Activated gamma-delta T cell treated with Interleukin-2 at 50 U/mL for 16 hours (primary cell): ENCODE measurements around the gene GRB10.

Experiments
- DNase-seq: peaks from one replicate; pipeline ENCODE4 v3.0.0-alpha.2; 2020

GRB10 gene

GRCh38 chr7:50685135-50686065 is 97.3 kb downstream of the GRB10 start:
- DNase-seq: no peak

- DNase-seq: no peak
Measured at GRCh38 chr7:50684713-50685075, 98.0 kb downstream of the GRB10 start.

GRCh38 chr7:50684011-50684712 is 98.5 kb downstream of the GRB10 start:
- DNase-seq: no peak

- no peak for DNase-seq
Measured at GRCh38 chr7:50682573-50682972, 100.1 kb downstream of the GRB10 start.

GRCh38 chr7:50682079-50682478 is 100.6 kb downstream of the GRB10 start:
- DNase-seq: no peak

GRCh38 chr7:50681432-50682045 is 101.2 kb downstream of the GRB10 start:
- DNase-seq: no peak

GRCh38 chr7:50679218-50680007 is 103.3 kb downstream of the GRB10 start:
- no peak for DNase-seq

GRCh38 chr7:50678586-50678985 is 104.1 kb downstream of the GRB10 start:
- no peak for DNase-seq

- DNase-seq: no peak
Measured at GRCh38 chr7:50677638-50677996, 105.1 kb downstream of the GRB10 start.

GRCh38 chr7:50676740-50677637 is 105.7 kb downstream of the GRB10 start:
- no peak for DNase-seq

- no peak for DNase-seq
Measured at GRCh38 chr7:50676079-50676478, 106.6 kb downstream of the GRB10 start.

- DNase-seq: no peak
Measured at GRCh38 chr7:50674896-50675835, 107.5 kb downstream of the GRB10 start.

- DNase-seq: no peak
Measured at GRCh38 chr7:50674299-50674698, 108.4 kb downstream of the GRB10 start.

GRCh38 chr7:50673096-50673495 is 109.6 kb downstream of the GRB10 start:
- DNase-seq: no peak

GRCh38 chr7:50672045-50672444 is 110.7 kb downstream of the GRB10 start:
- no peak for DNase-seq

- no peak for DNase-seq
Measured at GRCh38 chr7:50671386-50671785, 111.3 kb downstream of the GRB10 start.

- DNase-seq: no peak
Measured at GRCh38 chr7:50669890-50670289, 112.8 kb downstream of the GRB10 start.

GRCh38 chr7:50667789-50668226 is 114.9 kb downstream of the GRB10 start:
- DNase-seq: no peak

GRCh38 chr7:50667338-50667737 is 115.4 kb downstream of the GRB10 start:
- DNase-seq: no peak

- no peak for DNase-seq
Measured at GRCh38 chr7:50666124-50666496, 116.6 kb downstream of the GRB10 start.
